IMR-90 (cell line): ENCODE measurements around the gene CCDC88C. TPM values are rescaled to one million over a fixed set of nuclear protein-coding genes. Genes with fewer than 3 reads are reported as not detected.

Experiments used
- ATAC-seq: fragments of 200-7000 bp; cut with Tn5 transposase; 2 replicates; pipeline ENCODE4 v1.9.1; 2020; ENCODE audit warnings: low read depth, mild to moderate bottlenecking, moderate library complexity
- BruUV-seq: library from RNA; stranded (reverse); fragments of 400-500 nt; replicated peaks from 2 replicates; lab custom pipeline; 2021; lab: Mats Ljungman, UMichigan
- CTCF ChIA-PET: fragments of 300-600 bp; formaldehyde crosslinking; extraction: SDS; loops from one replicate; lab custom pipeline; 2021; ENCODE audit warnings: antibody characterized with exemption; lab: Yijun Ruan, JAX
- POLR2A ChIA-PET: fragments of 300-600 bp; sonication (Branson Sonifier 250); formaldehyde crosslinking; loops from one replicate; lab custom pipeline; 2022; ENCODE audit warnings: antibody characterized with exemption; ENCODE audit not compliant: unreplicated experiment; lab: Charles Lee
- DNase-seq: peaks from one replicate; pipeline ENCODE4 v3.0.0; 2013
- H2AFZ ChIP-seq: replicated peaks from 2 replicates; pipeline ENCODE3; 2013; ENCODE audit warnings: low read length, mild to moderate bottlenecking; ENCODE audit not compliant: poor library complexity
- H2AK5ac ChIP-seq: 2 replicates; pipeline ENCODE4 v1.6.1; 2013; ENCODE audit warnings: low read depth, low read length, inconsistent platforms
- H2AK9ac ChIP-seq: replicated peaks from 2 replicates; pipeline ENCODE3; 2013; ENCODE audit warnings: mild to moderate bottlenecking, low read depth, low read length, moderate library complexity; ENCODE audit not compliant: poor library complexity
- H2BK120ac ChIP-seq: 2 replicates; pipeline ENCODE4 v1.6.1; 2013; ENCODE audit warnings: low read depth, low read length, inconsistent platforms
- H2BK15ac ChIP-seq: 3 replicates; pipeline ENCODE4 v1.6.1; 2013; ENCODE audit warnings: low read depth, low read length, inconsistent platforms
- H2BK20ac ChIP-seq: 2 replicates; pipeline ENCODE4 v1.6.1; 2013; ENCODE audit warnings: low read depth, mild to moderate bottlenecking, inconsistent platforms, low read length, moderate library complexity
- H2BK5ac ChIP-seq: 2 replicates; pipeline ENCODE4 v1.6.1; 2013; ENCODE audit warnings: mild to moderate bottlenecking, low read depth, low read length, inconsistent platforms; ENCODE audit not compliant: poor library complexity, severe bottlenecking
- H3K14ac ChIP-seq: replicated peaks from 2 replicates; pipeline ENCODE4 v1.6.1; 2013; ENCODE audit warnings: low read depth, low read length, inconsistent platforms
- H3K18ac ChIP-seq: 2 replicates; pipeline ENCODE4 v1.6.1; 2013; ENCODE audit warnings: low read depth, low read length, control low read depth
- H3K23ac ChIP-seq: 2 replicates; pipeline ENCODE4 v1.6.1; 2013; ENCODE audit warnings: low read depth, low read length, inconsistent platforms
- H3K27ac ChIP-seq: 2 replicates; pipeline ENCODE4 v1.5.1; 2013; ENCODE audit warnings: mild to moderate bottlenecking, control low read depth, low read length; ENCODE audit not compliant: insufficient read depth
- H3K27me3 ChIP-seq: 2 replicates; pipeline ENCODE4 v1.6.1; 2013; ENCODE audit warnings: low read length; ENCODE audit not compliant: control insufficient read depth, insufficient read depth
- H3K36me3 ChIP-seq: 2 replicates; pipeline ENCODE4 v1.6.1; 2013; ENCODE audit warnings: low read length, mixed read lengths; ENCODE audit not compliant: control insufficient read depth, insufficient read depth
- H3K4ac ChIP-seq: 2 replicates; pipeline ENCODE4 v1.6.1; 2013; ENCODE audit warnings: low read depth, low read length, inconsistent platforms
- H3K4me1 ChIP-seq: 2 replicates; pipeline ENCODE4 v1.6.1; 2013; ENCODE audit warnings: low read length, mixed read lengths; ENCODE audit not compliant: control insufficient read depth, insufficient read depth
- H3K4me2 ChIP-seq: 2 replicates; pipeline ENCODE4 v1.6.1; 2013; ENCODE audit warnings: low read depth, mild to moderate bottlenecking, control low read depth, low read length, moderate library complexity
- H3K4me3 ChIP-seq: 2 replicates; pipeline ENCODE4 v1.5.1; 2013; ENCODE audit warnings: low read depth, mild to moderate bottlenecking, control low read depth, low read length, moderate library complexity; ENCODE audit not compliant: insufficient read depth
- H3K56ac ChIP-seq: 2 replicates; pipeline ENCODE4 v1.6.1; 2013; ENCODE audit warnings: low read length, inconsistent platforms; ENCODE audit not compliant: insufficient read depth; ENCODE audit errors: extremely low read depth
- H3K79me1 ChIP-seq, 2 experiments: 2 replicates each; pipeline ENCODE4 v1.6.1; 2013; ENCODE audit warnings: low read length in 2 of 2, inconsistent platforms in 1 of 2, low read depth in 1 of 2
- H3K9ac ChIP-seq: 2 replicates; pipeline ENCODE4 v1.6.1; 2013; ENCODE audit warnings: low read depth, low read length, control low read depth
- H3K9me1 ChIP-seq: 2 replicates; pipeline ENCODE4 v1.6.1; 2013; ENCODE audit warnings: low read length, inconsistent platforms; ENCODE audit not compliant: insufficient read depth
- H3K9me3 ChIP-seq: 2 replicates; pipeline ENCODE4 v1.6.1; 2013; ENCODE audit warnings: low read length; ENCODE audit not compliant: control insufficient read depth, insufficient read depth
- H4K20me1 ChIP-seq: 2 replicates; pipeline ENCODE4 v1.6.1; 2013; ENCODE audit warnings: low read length, inconsistent platforms; ENCODE audit not compliant: insufficient read depth
- H4K5ac ChIP-seq: 2 replicates; pipeline ENCODE4 v1.6.1; 2013; ENCODE audit warnings: mild to moderate bottlenecking, low read depth, low read length, control low read depth
- H4K8ac ChIP-seq, 2 experiments: 2 replicates each; pipeline ENCODE4 v1.6.1; 2013; ENCODE audit warnings: low read depth in 2 of 2, low read length in 2 of 2, control low read depth in 1 of 2, inconsistent platforms in 1 of 2
- H4K91ac ChIP-seq: 2 replicates; pipeline ENCODE4 v1.6.1; 2013; ENCODE audit warnings: low read depth, low read length, inconsistent platforms; ENCODE audit not compliant: insufficient read depth
- SMC3 ChIP-seq: fragments of 150-350 bp; IDR thresholded peaks from 2 replicates; pipeline ENCODE4 v1.6.1; 2016; ENCODE audit warnings: low read depth, mild to moderate bottlenecking, antibody characterized with exemption, low read length, moderate library complexity
- WGBS, 2 experiments: methylation state at CpG; one replicate each; pipeline versions ENCODE4 v1.1.5 to v1.1.7; 2013; ENCODE audit warnings: missing lambda C conversion rate in 2 of 2; ENCODE audit not compliant: insufficient read length in 1 of 2; ENCODE audit errors: extremely low coverage in 2 of 2; 5-methylcytosine and 5-hydroxymethylcytosine counted together
- dilution Hi-C: fragments of 300-500 bp; cut with HindIII; formaldehyde crosslinking; loops from one replicate; pipeline ENCODE4 v1.14.3; 2018; ENCODE audit warnings: low sequenced_read_pairs; ENCODE audit not compliant: unreplicated experiment
- in situ Hi-C: fragments of 300-500 bp; cut with MboI; formaldehyde crosslinking; loops from 3 replicates; pipeline ENCODE4 v1.14.3; 2019; ENCODE audit warnings: low sequenced_read_pairs, inconsistent platforms, mixed read lengths
- intact Hi-C: fragments of 100-400 bp; cut with micrococcal nuclease; formaldehyde crosslinking; loops from 2 replicates; pipeline ENCODE4 v1.10.0; 2022
- polyA plus RNA-seq, 3 experiments: library from polyadenylated mRNA; depleted of rRNA; stranded (reverse); fragments of >200 nt; gene quantifications; 2 replicates each; pipeline ENCODE4 v1.2.3, GENCODE V29; 2012; ENCODE audit warnings: low replicate concordance in 1 of 3
- total RNA-seq: library from RNA; depleted of rRNA; stranded (reverse); fragments of >200 nt; gene quantifications from 2 replicates; pipeline ENCODE4 v1.2.3, GENCODE V29; 2012

The CCDC88C gene
- total and polyA plus RNA-seq, 2 of the 4 experiments (the other 2 are of a cell fraction): 0.17 to 0.18 TPM

DNA sequence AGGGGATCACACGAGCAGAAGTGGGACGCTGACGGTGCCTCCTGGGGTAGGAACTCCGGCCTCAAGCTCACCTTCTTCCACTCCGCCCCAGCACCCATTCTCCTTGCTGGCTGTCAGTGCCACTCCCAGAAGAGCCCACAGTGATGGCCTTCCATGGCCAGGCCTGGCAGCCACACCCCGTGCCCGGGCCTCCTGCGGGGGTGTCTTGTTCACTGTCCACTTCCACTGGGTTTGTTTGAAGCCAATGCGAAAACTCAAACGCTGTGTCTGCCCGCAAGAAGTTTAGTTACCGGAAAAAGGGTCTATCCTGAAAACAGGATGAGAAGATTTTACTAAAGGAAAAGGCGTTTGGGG is 38.1 kb downstream of the CCDC88C start:
- H3K27me3 ChIP-seq: peaks cover 8% of the 10 kb centered on the region; the same call in 1 of the 2 replicates
- POLR2A ChIA-PET: no interaction called here
- DNase-seq: no peak

More for the DNA sequence above, 38.1 kb downstream of the CCDC88C start:
- no peak overlapping the region for H3K14ac ChIP-seq
- in situ Hi-C loops: no loop called here
- H3K18ac ChIP-seq: no peak overlapping the region
- no TSS peak for BruUV-seq
- no peak overlapping the region for H2BK15ac ChIP-seq
- no peak overlapping the region for H4K91ac ChIP-seq
- no peak overlapping the region for H2BK120ac ChIP-seq
- intact Hi-C loops: no loop called here
- H3K9me3 ChIP-seq: no peaks in the 10 kb centered on the region
- no peaks in the 10 kb centered on the region for H3K4me1 ChIP-seq
- H3K4ac ChIP-seq: no peak overlapping the region
- no peak overlapping the region for H2AK9ac ChIP-seq
- H2BK20ac ChIP-seq: no peak overlapping the region
- no peak overlapping the region for H3K4me2 ChIP-seq
- no peak overlapping the region for H3K4me3 ChIP-seq
- no peak overlapping the region for H4K8ac ChIP-seq
- H3K56ac ChIP-seq: no peak overlapping the region
- H2BK5ac ChIP-seq: no peak overlapping the region
- H3K79me1 ChIP-seq: no peaks in the 10 kb centered on the region
- no peak for TF ChIP-seq SMC3
- no peak for ATAC-seq
- dilution Hi-C loops: no loop called here
- WGBS, 2 experiments: 68% methylated on average over 4 of the region's 13 CpGs; no CpG with 5 or more reads in 1 of the 2 experiments
- no peaks in the 10 kb centered on the region for H4K20me1 ChIP-seq
- H3K9ac ChIP-seq: no peak overlapping the region
- no peak overlapping the region for H3K27ac ChIP-seq
- H3K9me1 ChIP-seq: no peaks in the 10 kb centered on the region
- no peaks in the 10 kb centered on the region for H3K36me3 ChIP-seq
- H2AK5ac ChIP-seq: no peak overlapping the region
- H2AFZ ChIP-seq: no peak overlapping the region
- CTCF ChIA-PET: no interaction called here
- H3K23ac ChIP-seq: no peak overlapping the region
- no peak overlapping the region for H4K5ac ChIP-seq
